Activated CD4-positive, alpha-beta T cell treated with anti-CD3 and anti-CD28 coated beads for 48 hours (primary cell): ENCODE data around the gene CD69.

Experiments used
- DNase-seq: peaks from one replicate; pipeline ENCODE4 v3.0.0-alpha.2; 2020

The CD69 gene

DNA sequence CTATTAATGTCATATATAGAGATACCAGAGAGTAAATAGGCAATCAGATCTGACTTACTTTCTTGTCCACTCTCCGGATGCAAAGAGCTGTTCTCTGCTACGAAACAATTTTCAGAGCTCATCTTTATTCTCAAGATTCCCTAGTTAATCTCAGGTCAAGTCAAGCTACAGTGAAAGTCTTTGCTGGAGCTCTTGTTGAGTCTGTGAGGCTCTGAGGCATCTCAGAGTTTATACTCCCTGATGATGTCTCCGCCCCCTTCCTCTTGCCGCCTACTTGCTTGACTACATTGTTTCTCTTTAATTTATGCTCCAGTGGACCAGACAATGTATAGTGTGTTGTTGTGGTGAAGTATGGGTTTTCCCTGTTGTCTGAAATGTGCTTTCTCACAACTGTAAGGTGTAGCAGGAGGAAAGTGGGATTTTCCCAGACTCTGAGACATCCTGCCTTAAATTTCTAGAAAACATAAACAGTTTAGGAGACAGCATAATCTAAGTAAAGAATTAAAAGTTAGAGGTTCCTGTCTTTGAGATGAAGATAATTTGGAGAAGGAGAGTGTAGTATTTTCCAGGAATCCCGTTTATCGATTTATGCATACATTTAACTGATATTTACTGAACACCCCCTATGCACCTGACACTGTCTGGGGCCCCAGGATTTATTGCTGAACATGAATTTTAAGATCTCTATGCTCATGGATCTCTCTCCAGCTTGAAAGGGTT is at the start of gene CD69:
Gene CD69 (minus strand): TSS at position 203 of the 720 bp plus-strand sequence. CDS start 81 bp downstream, at position 122.
- DNase-seq, result peak; percentile 84

DNA sequence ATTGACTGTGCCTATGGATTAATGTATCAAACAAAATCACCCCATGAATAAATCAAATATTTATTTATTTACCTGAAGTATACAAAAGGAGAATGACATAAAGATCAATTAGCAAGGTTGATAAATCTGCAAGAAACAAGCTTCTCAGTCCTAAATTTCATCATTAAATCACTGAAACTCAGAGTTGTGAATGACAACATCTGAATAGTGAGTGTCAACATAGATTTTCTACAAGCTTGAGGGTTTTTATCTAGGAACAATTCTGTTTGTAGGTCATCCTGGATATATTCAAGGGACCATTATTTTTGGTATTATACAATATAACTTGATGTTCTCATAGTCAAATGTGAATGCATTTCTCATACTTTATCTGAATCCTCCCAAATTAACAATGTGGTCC is 49.2 kb upstream of the CD69 start:
- DNase-seq, result no peak

DNA sequence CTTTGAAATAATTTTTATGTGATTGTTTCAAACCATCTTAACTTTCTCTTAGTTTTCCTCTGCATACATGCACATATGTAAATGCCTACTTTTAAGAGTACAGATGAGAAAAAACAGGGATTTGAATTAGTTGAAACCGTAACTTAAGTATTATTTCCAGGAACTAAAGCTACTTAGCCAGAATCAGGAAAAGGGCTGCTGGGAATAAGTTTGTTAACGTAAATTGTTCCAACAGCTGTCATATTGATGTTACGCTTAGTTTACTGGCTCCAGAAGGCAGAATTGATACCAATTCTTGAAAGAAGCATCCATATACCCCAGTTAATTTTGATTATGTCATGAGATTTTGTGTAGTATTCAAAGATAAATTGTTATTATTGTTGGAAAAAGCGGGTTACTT is 48.6 kb upstream of the CD69 start:
- no peak for DNase-seq

DNA sequence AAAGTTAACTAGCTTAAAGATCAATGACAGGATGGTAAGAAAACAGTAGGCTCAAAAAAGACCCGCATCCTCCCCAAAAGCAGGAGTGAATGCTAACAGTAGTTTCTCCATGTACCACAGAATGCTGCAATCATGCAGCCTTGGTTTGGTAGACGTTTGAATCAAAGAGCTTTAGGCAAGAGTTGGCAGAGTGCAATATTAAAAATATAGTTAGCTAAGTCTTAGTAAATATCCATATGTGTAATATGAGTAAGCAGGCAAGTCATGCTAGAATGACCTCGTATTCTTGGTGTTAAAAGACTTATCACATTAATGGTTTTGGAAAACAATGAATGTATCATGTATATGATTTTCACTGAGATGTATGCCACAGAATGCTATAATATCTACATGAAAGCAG is 47.8 kb upstream of the CD69 start:
- no peak for DNase-seq

DNA sequence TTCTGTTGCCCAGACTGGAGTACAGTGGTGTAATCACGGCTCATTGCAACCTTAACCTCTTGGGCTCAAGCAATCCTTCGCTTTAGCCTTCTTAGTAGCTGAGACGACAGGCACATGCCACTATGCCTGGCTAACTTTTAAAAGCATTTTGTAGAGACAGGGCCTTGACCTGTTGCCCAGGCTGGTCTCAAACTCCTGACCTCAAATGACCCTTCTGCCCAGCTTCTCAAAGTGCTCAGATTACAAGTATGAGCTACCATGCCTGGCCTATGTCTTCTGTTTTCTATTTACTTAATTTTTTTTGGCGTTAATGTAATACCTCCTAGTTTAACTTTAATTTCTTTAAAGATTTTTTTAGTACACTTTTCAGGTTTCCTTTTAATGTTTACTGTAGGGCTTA is 46.0 kb upstream of the CD69 start:
- DNase-seq, result no peak

DNA sequence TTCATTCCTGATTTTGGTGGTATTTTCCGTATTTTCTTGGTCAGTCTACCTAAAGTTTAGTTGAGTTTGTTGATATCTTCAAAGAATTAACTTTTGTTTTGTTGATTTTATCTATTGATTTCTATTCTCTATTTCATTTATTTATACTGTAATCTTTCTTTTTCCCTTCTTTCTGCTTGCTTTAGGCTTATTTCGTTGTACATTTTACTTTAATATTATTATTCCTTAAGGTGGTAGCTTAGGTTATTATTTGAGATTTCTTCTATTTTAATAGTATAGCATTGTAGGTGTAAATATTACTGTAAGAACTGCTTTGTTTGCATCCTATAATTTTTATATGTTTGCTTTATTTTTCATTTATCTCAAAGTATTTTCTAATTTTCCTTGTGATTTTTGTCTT is 45.2 kb upstream of the CD69 start:
- no peak for DNase-seq

DNA sequence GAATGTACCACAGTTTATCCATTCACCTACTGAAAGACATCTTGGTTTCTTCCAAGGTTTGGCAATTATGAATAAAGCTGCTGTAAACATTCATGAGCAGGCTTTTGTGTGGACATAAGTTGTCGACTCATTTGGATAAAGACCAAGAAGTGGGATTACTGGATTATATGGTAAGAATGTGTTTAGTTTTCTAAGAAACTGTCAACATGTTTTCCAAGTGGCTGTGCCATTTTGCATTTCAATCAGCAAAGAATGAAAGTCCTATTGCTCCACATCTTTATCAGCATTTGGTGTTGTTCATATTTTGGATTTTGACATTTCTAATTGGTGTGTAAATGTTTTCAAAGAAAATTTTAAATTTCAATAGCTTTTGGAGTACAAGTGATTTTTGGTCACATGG is 39.3 kb upstream of the CD69 start:
- no peak for DNase-seq

DNA sequence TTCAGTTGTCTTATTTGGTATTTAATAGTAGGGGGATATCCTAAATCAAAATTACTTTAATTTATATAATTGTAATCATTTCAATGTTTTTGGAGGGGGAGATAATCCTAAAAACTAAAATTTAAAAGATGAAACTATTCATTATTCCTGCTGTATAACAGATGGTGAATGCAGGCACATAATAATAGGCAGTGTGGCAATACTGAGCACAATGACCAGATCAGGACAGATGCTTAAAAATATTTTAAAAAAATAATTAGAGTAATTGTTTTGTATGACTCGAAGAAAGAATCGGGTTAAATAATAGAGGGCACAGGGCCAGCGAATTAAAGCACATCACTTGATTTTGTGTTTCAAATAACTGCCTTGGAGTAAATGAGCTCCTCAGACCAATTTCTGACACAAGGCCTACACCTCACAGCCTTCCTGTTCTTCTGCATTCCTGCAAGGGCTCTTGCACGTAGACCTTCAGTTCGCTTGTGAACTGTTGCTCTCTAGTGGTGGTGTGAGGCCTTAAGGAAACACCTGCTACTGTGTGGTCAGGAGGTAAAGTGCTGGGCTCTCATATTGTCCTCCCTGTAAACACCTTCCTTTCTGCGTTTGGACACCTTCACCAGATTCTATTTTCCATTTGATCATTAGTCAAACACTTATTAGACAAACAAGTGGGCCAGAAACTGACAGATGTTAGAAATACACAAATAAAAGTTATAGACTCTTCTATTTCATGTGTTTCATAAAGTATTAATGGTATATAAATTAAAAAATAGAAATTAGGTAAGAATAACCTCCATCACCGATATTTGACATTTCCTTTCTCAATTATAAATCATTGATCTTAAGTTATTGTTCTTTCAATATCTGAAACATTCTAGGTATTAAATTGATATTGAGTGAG is 37.3 kb upstream of the CD69 start:
- peak; percentile 70 for DNase-seq

DNA sequence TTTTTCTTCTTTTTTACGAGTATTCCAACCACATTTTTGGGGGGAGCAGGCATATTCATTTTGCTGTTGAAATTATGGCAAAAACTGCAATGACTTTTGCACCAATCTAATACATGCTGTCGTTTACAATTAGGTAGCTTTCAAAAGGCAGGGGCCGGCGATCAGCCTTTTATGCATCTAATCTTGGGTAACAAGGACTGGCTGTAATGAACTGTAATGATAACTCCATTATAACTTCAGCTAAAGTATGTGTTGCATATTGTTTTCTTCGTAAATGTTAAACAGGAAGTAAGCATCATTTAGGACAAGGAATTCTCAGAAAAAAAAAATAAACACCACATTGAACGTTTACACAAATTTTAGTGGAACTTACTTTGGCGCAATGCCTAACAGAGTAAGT is 36.3 kb upstream of the CD69 start:
- no peak for DNase-seq

DNA sequence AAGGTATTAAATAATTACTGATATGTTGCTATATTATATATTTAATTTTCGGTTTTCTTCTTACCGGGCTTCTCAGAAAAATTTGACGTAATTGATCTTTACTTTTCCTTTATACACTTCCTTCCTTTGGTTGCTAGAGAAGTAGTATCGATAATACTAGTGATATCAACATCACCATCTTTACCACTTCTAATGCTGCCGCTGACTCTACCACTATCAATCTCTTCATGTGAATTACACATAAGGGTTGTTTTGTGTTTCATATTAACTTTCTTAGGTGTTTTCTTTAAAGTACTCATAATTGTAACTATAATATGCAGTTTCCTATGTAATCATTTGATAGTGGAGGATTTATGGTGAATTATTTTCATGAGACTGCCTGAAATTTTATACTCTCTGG is 35.6 kb upstream of the CD69 start:
- no peak for DNase-seq

DNA sequence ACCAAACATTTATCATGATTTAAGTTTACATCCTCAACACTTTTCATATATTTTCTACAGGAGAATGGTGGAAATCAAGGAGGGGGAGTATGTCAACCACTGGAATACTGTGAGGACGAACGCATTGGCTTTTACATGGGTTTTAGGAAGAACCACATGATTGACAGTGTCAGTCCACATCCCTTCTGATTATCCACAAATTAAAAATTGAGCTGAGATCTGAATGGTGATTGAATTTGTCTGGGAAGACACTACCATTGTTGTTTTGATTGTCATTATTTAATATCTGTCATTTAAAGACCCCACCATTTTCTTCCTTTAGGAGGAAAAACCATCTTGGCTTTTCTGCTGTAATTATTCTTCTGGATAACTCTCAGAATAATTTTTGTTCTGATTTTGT is 35.2 kb upstream of the CD69 start:
- DNase-seq, result no peak

DNA sequence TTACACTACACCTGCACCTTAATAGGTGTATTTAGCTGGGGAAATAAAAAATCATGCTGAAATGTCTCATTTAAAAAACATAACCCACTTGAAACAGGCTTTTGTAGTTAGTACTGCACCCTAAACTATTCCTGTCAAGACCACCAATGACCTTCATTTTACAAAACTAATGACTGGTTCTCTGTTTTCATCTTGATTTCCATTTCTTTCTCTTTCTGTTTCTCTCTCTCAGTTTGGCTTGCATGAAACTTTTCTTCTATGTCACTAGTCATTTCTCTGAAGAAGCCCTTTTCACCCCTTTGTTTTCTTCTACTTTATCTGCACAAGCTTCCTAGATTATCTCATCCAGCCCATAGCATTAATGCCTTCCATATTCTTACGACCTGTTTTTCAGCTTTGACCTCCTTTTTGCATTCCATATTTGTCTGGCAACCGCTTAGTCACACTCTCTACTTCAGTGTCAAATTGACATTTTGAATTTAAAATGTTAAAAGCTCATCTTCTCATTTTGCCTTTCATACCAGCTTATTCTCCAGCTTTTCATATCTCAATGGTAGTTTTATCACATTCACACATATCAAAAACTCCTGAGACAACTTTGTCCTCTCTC is 33.9 kb upstream of the CD69 start:
- DNase-seq, result no peak

DNA sequence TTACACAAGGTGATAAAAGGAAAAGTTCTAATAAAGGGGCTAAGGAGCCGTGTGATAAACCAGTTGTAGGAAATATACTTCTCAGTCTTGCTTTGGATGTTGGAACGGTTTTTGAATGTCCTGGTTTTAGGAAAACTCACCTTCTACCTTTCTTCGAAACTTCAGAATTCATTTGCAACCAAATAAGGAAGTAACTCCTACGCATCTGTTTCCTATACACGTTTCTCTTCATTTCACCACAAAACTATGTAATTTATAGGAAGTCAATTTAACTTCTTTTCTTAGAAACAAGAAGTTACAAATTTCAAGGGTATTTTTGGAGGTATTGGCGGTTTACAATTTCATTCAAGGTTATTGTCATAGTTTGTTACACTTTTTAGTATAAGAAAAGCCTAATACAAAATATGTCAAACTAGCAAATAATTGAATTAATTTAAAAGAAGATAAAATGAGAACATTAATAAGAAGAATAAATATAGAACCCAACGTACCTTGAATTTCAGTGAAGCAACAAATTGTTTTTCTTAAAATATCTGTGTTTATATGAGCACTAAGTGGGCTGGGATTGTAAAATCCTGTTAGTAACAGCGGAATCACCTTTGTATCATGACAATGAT is 33.2 kb upstream of the CD69 start:
- no peak for DNase-seq

DNA sequence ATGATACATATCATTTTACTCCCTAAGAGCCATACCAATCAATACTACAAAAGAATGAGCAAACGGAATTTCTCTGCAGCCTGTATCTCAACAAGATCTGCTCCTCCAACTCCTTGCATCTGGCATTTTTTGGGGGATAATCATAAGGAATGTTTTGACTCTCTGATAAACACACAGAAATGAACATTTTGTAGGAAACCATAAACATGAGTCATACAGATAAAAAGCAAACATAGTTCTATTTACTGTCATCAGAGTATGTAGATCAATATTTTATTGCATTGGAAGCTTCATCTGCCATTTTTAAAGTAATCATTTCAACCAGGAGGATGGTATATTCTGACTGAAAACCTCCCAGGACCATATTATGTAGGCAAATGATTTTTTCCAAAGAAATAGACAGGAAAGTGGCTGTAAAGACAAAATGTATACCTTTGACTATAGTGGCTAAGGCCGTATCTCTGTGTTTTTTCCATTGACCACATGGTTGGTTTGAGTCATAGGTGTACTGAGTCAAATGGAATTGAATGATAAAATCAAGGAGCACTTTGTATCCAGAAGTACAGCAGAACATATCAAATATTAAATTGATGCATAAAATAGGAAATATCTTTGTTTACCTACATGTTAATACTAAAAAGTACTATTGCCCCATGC is 32.4 kb upstream of the CD69 start:
- DNase-seq, result no peak

DNA sequence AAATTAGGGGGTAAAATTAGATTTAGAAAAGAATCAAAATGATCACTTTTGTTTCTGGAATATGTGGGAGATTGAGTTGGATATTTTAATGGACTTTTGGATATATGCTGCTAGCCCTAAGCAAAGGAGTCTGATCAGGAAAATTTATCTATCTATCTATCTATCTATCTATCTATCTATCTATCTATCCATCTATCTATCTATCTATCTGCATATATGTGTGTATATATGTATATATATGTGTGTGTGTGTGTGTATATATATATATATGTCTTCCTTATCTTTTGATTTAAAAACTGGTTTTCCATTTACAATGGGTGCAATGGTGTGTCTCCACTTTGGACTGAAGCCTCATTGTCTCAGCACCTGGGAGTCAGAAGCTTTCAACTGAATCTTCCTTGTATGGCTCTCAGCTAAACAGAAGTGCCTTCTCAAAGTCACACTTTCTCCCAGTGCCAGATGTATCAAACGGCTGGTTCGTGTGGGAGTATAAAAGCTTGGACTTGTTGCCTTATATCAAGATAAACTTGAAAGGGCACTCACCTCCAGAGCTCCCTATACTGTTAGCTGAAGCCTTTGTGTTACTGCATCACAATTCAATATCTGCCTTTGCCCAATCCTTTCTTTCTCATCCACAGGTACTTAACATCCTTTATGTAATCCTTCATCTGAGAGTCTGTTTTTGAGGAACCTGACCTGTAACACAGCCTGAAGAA is 31.6 kb upstream of the CD69 start:
- DNase-seq, result no peak

DNA sequence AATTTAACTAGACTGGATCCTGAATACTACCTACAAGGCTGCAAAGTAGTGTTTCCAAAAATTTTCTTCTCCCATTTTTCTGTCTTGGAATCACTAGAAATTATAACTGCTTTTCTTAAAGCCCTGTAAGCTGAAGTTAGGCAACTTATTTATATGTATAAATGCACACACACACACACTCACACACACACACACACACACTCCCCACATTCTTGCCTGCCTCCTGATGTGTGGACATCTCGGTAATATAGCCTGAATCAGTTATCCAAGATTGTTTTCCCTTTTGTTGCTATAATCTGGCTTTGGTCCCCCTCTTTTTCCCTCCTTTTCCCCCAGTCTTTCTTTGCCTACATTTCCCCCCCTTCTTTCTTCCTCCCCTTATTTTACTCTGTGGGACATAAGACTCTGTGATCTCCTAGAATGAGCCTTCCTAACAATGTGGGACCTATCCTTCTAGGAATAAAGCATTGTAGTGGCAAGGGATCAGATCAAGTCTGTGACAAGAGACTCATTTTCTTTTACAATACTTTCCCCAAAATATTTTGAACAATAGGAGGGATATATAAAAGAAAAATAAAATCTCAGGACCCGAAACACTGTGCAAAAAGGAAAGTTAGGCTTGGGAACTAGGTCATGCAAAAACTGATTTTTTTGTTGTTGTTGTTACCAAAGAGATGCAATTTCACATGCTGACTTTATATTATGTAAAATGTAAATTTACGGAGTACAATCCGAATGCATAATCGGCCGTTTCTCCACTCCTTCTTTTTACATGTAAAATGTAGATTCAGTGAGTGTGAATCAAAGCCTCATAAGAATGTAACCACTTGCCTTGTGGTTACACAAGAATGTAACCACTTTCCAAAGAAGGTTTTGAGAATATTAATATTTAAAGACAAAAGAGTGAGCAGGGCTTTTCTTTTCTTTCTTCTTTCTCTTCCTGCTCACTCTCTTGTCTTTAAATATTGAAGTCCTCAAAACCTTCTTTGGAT is 26.3 kb upstream of the CD69 start:
- DNase-seq, result no peak

DNA sequence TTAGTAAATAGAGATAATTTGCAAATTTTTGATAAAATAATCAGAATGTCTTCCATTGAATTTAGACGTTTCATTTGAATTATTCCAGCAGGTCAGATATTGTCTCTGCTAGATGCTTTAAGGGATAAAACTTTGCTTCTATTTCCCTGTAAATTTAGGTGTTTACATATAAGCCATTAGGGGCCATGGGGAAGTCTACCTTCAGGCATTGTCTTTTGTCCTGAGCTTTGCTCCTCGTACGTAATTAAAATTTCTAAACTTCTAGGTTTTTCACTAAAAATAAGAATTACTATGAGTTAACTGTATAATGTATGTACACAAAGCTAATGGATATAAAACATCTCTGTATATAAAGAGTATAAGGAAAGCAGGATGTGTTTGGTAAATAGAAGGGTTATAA is 24.1 kb upstream of the CD69 start:
- DNase-seq, result no peak

DNA sequence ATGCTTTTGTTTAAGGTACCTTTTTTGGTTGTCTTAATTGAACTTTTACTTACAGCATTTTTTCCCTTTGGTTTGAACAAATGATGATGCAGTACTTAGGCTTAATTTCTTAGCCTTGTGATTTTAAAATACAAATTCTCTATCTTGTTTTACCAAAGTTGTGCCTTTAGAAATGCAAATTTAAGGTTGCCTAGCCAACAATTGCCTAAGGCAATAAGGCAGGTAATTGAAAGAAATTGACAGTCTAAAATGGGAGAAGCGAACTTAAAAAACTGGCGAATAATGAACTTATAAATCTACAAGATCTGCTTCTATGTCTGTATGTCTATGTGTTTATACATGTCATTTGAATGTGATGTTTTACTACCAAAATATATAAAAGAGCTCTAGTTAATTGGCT is 23.6 kb upstream of the CD69 start:
- DNase-seq, result no peak

DNA sequence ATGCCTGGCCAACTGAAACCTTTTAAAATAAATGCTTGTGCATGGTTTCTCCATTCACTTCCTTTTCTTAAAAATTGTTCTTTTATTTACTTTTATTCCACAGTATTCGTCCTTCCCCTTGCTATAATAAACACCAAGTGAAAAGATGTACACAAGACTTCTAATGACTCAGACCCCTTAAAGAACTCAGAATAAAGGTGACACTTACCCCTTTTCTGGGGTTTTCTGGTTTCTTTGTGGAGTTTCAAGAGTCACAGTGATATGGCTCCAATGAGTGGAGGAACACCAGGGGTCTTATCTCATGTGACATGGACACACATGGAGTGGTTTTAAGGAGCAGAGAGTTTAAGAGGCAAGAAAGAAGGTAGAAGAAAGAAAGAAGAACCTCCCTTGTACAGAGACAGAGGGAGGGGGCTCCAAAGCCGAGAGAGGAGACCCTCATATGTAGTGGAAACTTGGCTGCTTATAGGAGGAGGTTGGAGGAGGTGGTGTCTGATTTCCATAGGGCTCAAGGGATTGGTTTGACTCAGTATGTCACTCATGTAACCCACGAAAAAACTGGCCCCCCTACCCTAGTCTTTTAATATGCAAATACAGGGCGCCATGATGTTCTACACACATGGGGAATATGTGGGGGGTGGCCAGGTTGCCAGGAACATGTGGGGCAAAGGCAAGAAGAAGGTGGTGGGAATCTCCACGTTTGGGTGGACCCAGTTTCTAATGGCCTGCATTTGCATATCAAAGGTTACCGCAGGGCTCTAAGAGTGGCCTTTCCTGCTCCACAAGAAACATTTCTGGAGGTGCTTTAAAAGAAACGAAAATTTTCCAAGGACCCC is 22.1 kb upstream of the CD69 start:
- DNase-seq, result no peak

DNA sequence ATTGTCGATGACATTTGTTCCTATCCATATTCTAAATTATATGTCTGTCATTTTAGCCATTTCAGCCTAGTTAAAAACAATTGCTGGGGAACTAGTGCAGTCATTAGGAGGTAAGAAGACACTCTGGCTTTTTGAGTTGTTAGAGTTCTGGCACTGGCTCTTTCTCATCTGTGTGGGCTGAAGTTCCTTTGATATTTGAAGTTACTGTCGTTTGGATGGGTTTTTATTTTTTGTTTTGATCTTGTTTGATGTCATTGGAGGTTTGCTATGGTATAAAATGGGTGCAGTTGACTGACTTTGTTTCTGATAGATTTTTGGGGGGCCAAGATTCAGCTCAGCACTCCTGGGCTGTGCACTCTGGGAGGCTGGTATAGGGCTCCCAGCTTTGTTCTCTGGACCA is 20.7 kb upstream of the CD69 start:
- no peak for DNase-seq
